Stomach (tissue), 4 donors: ENCODE results near the gene RABGAP1L.

ENCODE experiments used
- EP300 ChIP-seq: sonication (generic); formaldehyde crosslinking; IDR thresholded peaks from one replicate; pipeline ENCODE4 v1.6.1; 2017; ENCODE audit warnings: antibody characterized with exemption
- POLR2A ChIP-seq, 4 donors: fragments of 450-650 bp; IDR thresholded peaks; one replicate each; pipeline ENCODE4 v1.6.1; 2016; ENCODE audit warnings: antibody characterized with exemption in 4 of 4, control low read depth in 2 of 4, mild to moderate bottlenecking in 1 of 4, moderate library complexity in 1 of 4
- TF ChIP-seq, protein P1 (sequence below), 7 experiments: fragments of 450-650 bp in 4 of 7; fragments of 200-600 bp in 3 of 7; sonication (generic) in 3 of 7; IDR thresholded peaks; one replicate each; pipeline ENCODE4 v1.5.1; 2016 to 2019; ENCODE audit warnings: antibody characterized with exemption in 7 of 7, control low read depth in 2 of 7, mild to moderate bottlenecking in 1 of 7

- TF ChIP-seq, protein P1, sequence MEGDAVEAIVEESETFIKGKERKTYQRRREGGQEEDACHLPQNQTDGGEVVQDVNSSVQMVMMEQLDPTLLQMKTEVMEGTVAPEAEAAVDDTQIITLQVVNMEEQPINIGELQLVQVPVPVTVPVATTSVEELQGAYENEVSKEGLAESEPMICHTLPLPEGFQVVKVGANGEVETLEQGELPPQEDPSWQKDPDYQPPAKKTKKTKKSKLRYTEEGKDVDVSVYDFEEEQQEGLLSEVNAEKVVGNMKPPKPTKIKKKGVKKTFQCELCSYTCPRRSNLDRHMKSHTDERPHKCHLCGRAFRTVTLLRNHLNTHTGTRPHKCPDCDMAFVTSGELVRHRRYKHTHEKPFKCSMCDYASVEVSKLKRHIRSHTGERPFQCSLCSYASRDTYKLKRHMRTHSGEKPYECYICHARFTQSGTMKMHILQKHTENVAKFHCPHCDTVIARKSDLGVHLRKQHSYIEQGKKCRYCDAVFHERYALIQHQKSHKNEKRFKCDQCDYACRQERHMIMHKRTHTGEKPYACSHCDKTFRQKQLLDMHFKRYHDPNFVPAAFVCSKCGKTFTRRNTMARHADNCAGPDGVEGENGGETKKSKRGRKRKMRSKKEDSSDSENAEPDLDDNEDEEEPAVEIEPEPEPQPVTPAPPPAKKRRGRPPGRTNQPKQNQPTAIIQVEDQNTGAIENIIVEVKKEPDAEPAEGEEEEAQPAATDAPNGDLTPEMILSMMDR (IDR thresholded peaks at IDR 0.05): no peak
- no peak for TF ChIP-seq POLR2A (IDR thresholded peaks at IDR 0.05)
- no peak for TF ChIP-seq EP300
Observed at GRCh38 chr1:174974711-174975119, 815.4 kb downstream of the RABGAP1L start.
